Measurements from ENCODE around the gene VPS41. TPM values are rescaled to one million over a fixed set of nuclear protein-coding genes. Genes with fewer than 3 reads are reported as not detected.

The VPS41 gene
- total RNA-seq, 1 donor from 2014 or later: 91.8 TPM

GRCh38 chr7:38878694-38879457 is 30.1 kb downstream of the VPS41 start:
- H3K4me1 Mint-ChIP-seq: peaks cover 63% of the 10 kb centered on the region
- peak overlapping the region; percentile 54 for H3K4me3 Mint-ChIP-seq
- ATAC-seq (ENCODE audit: low read depth): no peak
- no peaks in the 10 kb centered on the region for H3K27me3 Mint-ChIP-seq
- no peak for DNase-seq
- no peaks in the 10 kb centered on the region for H3K9me3 Mint-ChIP-seq
- peaks cover 6% of the 10 kb centered on the region for H3K36me3 Mint-ChIP-seq (ENCODE audit: low read depth)
- no peak for TF ChIP-seq CTCF (IDR thresholded peaks at IDR 0.05)
- intact Hi-C loops (cut with micrococcal nuclease): no loop called here
- peak overlapping the region; percentile 50 for H3K27ac Mint-ChIP-seq
- ChIA-PET POLR2A (no interaction called here), CTCF (no interaction called here)

- POLR2A ChIA-PET: interaction anchor here (0.5 kb wide), 1 partner anchor 716 kb away, joined by 3 read pairs; no protein-coding TSS in a partner anchor
- intact Hi-C loops (cut with micrococcal nuclease): loop anchor here (2.0 kb wide), 1 partner anchor 17 kb away; no protein-coding TSS in a partner anchor
- peaks cover 63% of the 10 kb centered on the region for H3K4me1 Mint-ChIP-seq
- ATAC-seq (ENCODE audit: low read depth) (no peak), DNase-seq (no peak)
- no peak for TF ChIP-seq CTCF (IDR thresholded peaks at IDR 0.05)
- CTCF ChIA-PET: no interaction called here
- H3K27ac Mint-ChIP-seq: no peak overlapping the region
- H3K36me3 Mint-ChIP-seq (ENCODE audit: low read depth): peaks cover 12% of the 10 kb centered on the region
- no peak overlapping the region for H3K4me3 Mint-ChIP-seq
- H3K27me3 Mint-ChIP-seq: no peaks in the 10 kb centered on the region
- no peaks in the 10 kb centered on the region for H3K9me3 Mint-ChIP-seq
Measured at GRCh38 chr7:38873433-38873832, 35.6 kb downstream of the VPS41 start.

GRCh38 chr7:38872202-38872601 is 36.8 kb downstream of the VPS41 start:
- intact Hi-C loops (cut with micrococcal nuclease): loop anchor here (2.0 kb wide), 1 partner anchor 15 kb away; no protein-coding TSS in a partner anchor
- DNase-seq (no peak), ATAC-seq (ENCODE audit: low read depth) (no peak)
- ChIA-PET CTCF (no interaction called here), POLR2A (no interaction called here)
- Mint-ChIP-seq H3K36me3 (ENCODE audit: low read depth) (peaks cover 12% of the 10 kb centered on the region), H3K4me3 (no peak overlapping the region), H3K27me3 (no peaks in the 10 kb centered on the region), H3K27ac (no peak overlapping the region), H3K4me1 (peaks cover 55% of the 10 kb centered on the region), H3K9me3 (no peaks in the 10 kb centered on the region)
- TF ChIP-seq CTCF (IDR thresholded peaks at IDR 0.05): no peak

GRCh38 chr7:38870147-38870546 is 38.8 kb downstream of the VPS41 start:
- Mint-ChIP-seq H3K36me3 (ENCODE audit: low read depth) (peaks cover 12% of the 10 kb centered on the region), H3K27ac (no peak overlapping the region), H3K9me3 (no peaks in the 10 kb centered on the region), H3K4me3 (no peak overlapping the region), H3K4me1 (peaks cover 42% of the 10 kb centered on the region), H3K27me3 (no peaks in the 10 kb centered on the region)
- ATAC-seq (ENCODE audit: low read depth) (no peak), DNase-seq (no peak)
- intact Hi-C loops (cut with micrococcal nuclease): no loop called here
- TF ChIP-seq CTCF (IDR thresholded peaks at IDR 0.05): no peak
- ChIA-PET POLR2A (interaction anchor here (0.8 kb wide), 1 partner anchor 11 kb away, joined by 3 read pairs; no protein-coding TSS in a partner anchor), CTCF (no interaction called here)

GRCh38 chr7:38863601-38864291 is 45.2 kb downstream of the VPS41 start:
- CTCF ChIA-PET: no interaction called here
- peaks cover 37% of the 10 kb centered on the region for H3K36me3 Mint-ChIP-seq (ENCODE audit: low read depth)
- POLR2A ChIA-PET: no interaction called here
- no peak overlapping the region for H3K27ac Mint-ChIP-seq
- TF ChIP-seq CTCF (IDR thresholded peaks at IDR 0.05): no peak
- ATAC-seq (ENCODE audit: low read depth) (no peak), DNase-seq (no peak)
- no peaks in the 10 kb centered on the region for H3K9me3 Mint-ChIP-seq
- intact Hi-C loops (cut with micrococcal nuclease): no loop called here
- H3K4me1 Mint-ChIP-seq: peaks cover 7% of the 10 kb centered on the region
- H3K4me3 Mint-ChIP-seq: no peak overlapping the region
- H3K27me3 Mint-ChIP-seq: no peaks in the 10 kb centered on the region

Data from activated B cell treated with CpG ODN at 0.5 μM for 24 hours (primary cell).